Inferior parietal cortex (tissue), 1 donor: Measurements from ENCODE around the gene COX7A1.

ENCODE experiments used
- DNase-seq: peaks from one replicate; pipeline ENCODE4 v3.0.0-alpha.2; 2016; ENCODE audit errors: extremely low spot score

COX7A1 gene

DNA sequence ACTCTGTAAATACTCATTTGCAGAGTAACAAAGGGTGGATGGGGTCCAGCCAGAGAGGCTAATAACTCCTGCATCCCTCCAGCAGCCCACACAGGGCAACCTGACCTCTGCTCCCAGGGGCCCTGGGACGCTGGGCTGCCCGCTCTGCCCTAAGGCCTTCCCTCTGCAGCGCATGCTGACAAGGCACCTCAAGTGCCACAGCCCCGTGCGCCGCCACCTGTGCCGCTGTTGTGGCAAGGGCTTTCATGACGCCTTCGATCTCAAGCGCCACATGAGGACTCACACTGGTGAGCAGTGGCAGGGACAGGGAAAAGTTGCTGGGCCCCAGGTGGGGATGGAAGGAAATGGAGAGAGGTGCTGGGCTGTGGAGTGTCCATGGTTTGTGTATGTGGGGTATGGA, 39.6 kb downstream of the COX7A1 start:
- no peak for DNase-seq

DNA sequence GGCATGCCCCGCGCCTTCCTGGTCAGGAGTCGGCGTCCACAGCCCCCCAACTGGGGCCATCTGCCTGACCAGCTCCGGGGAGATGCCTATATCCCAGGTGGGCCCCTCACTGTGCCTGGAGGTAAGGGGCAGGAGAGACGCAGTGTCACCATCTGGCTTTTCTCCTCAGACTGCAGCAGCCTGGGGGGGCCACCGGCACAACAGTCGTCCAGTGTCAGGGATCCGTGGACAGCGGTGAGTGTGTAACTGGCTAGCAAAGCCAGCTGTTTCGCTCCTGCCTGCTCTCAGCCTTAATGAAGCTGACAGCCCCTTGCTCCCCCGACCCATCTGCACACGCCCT, 41.1 kb downstream of the COX7A1 start:
- DNase-seq: no peak

- DNase-seq: no peak
These were observed 41.6 kb downstream of the COX7A1 start, which contains the start of gene OVOL3 for GRCh38 chr19:36110487-36111199. Gene OVOL3 (plus strand): TSS chr19:36111143. CDS start chr19:36111203, 60 bp downstream.

DNA sequence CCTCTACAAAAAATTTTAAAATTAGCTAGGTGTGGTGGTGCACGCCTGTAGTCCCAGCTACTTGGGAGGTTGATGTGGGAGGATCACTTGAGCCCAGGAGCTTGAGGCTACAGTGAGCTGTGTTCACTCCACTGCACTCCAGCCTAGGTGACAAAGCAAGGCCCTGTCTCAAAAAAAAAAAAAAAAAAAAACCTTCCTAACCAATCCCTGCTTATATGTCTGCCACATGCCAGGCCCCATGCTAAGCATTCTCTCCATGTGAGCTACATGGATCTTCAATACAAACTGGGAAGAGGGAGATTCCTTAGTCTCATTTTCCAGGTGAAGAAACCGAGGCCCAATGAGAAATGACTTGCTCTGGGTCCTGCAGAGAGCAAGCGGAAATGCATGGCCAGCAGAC, 43.6 kb downstream of the COX7A1 start:
- no peak for DNase-seq

DNA sequence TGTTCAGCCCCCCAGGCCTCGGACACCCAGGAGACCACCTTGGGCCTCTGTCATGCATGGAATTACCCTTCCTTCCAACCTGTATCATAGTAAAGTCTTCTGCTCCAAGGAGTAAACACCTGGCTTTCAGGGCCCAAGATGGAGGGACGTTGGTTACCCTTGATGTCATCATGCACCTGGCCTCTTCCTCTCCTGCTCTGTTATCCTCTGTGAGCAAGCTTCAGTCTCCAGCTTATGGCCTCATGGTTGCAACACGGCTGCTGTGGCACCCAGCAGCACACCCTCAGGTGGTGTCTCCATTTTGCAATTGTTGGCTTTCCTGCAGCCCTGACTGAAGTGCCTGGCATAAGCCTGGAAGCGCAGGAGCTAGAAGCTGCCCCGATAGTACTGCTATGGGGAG, 45.3 kb downstream of the COX7A1 start:
- DNase-seq: no peak

GRCh38 chr19:36106441-36106840, 45.8 kb downstream of the COX7A1 start:
- no peak for DNase-seq

- no peak for DNase-seq
These were observed 48.2 kb downstream of the COX7A1 start for GRCh38 chr19:36103842-36104552.

DNA sequence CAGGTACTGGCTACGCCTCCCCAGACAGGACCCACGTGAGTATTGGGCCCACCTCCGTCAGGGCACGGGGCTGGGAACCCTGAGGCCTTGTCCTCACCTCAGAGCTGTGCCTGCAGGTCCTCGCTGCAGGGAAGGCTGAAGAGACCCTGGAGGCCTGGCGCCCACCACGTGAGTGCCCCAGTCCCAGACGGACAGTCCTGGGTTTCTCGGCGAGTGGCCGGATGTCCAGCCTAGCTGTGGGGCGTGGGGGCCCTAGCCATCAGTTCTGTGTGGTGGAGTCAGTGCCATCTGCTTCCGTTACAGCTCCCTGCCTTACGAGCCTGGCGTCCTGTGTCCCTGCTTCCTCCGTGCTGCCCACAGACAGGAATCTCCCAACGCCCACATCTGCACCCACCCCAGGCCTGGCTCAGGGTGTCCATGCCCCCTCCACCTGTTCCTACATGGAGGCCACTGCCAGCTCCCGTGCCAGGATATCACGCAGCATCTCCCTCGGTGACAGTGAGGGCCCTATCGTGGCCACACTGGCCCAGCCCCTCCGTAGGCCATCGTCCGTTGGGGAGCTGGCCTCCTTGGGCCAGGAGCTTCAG, 49.1 kb downstream of the COX7A1 start:
- no peak for DNase-seq

GRCh38 chr19:36101550-36102327, 50.5 kb downstream of the COX7A1 start:
- DNase-seq: no peak
